ENCODE measurements around the gene RYR2.

The RYR2 gene

DNA sequence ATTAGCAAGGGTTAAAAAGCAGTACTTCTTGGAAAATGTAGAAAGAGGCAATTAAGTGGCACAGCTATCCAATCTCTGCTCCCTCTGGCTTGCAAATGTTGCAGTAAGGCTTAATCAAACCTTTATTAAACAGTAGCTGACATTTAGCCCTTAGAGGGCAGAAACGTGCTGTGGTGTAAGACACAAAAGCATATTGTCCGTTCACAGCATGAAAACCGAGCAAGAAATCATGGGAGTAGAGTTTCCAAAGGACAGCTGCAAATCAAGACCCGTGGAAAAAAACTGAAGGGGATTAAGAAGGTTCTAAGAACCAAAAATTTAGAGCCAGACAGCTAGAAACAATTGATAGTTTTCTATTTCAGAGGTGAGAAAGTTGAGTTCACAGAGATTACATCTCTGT lies 835.6 kb downstream of the RYR2 start:
- in situ Hi-C loops (cut with MboI; ENCODE audit: low pct_unique_long_range_greater_than_20kb, low sequenced_read_pairs, unreplicated experiment): no loop called here
- TF ChIP-seq, protein P1, sequence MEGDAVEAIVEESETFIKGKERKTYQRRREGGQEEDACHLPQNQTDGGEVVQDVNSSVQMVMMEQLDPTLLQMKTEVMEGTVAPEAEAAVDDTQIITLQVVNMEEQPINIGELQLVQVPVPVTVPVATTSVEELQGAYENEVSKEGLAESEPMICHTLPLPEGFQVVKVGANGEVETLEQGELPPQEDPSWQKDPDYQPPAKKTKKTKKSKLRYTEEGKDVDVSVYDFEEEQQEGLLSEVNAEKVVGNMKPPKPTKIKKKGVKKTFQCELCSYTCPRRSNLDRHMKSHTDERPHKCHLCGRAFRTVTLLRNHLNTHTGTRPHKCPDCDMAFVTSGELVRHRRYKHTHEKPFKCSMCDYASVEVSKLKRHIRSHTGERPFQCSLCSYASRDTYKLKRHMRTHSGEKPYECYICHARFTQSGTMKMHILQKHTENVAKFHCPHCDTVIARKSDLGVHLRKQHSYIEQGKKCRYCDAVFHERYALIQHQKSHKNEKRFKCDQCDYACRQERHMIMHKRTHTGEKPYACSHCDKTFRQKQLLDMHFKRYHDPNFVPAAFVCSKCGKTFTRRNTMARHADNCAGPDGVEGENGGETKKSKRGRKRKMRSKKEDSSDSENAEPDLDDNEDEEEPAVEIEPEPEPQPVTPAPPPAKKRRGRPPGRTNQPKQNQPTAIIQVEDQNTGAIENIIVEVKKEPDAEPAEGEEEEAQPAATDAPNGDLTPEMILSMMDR (IDR thresholded peaks at IDR 0.05; ENCODE audit: extremely low read depth, insufficient read depth, missing control alignments): no peak
- no peak for DNase-seq (ENCODE audit: low spot score)

DNA sequence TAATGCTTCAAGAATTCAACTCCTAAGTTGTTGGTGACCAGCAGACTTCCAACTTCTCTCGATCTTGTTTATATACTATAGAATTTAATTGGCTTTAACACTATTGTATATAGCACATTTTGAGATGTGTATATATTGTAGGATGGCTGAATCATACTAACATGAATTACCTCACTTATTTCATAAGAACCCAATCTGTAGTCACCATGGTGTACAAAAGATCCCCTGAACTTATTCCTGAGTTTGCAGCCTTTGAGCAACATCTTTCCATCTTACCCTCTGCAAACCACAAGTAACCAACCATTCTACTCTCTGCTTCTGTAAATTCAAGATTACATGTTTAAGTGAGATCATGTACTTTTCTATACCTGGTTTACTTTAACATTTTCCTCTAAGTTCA lies 836.4 kb downstream of the RYR2 start:
- in situ Hi-C loops (cut with MboI; ENCODE audit: low pct_unique_long_range_greater_than_20kb, low sequenced_read_pairs, unreplicated experiment): no loop called here
- TF ChIP-seq, protein P1 (IDR thresholded peaks at IDR 0.05; ENCODE audit: extremely low read depth, insufficient read depth, missing control alignments): no peak
- no peak for DNase-seq (ENCODE audit: low spot score)

DNA sequence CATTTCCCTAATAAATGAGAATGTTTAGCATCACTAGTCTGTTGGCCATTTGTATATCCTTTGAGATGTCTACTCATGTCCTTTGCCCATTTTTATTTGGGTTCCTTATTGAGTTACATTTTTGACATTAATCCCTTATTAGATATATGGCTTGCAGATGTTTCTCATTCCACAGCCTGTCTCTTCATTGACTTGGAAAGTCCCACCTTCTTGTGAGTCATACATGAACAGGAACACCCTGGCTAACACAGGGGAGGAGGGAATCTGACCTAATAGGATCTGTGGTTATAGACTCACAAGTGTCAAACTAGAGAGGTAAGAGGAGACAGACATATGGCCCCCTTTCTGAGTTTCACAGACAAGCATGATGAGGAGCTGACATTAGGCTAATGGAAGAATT lies 837.2 kb downstream of the RYR2 start:
- no peak for DNase-seq (ENCODE audit: low spot score)
- TF ChIP-seq, protein P1 (IDR thresholded peaks at IDR 0.05; ENCODE audit: extremely low read depth, insufficient read depth, missing control alignments): no peak
- in situ Hi-C loops (cut with MboI; ENCODE audit: low pct_unique_long_range_greater_than_20kb, low sequenced_read_pairs, unreplicated experiment): no loop called here
